Measurements from ENCODE around the gene TEX54.

GRCh38 chr11:62796281-62796680 is 36.4 kb downstream of the TEX54 start:
- TF ChIP-seq POLR2AphosphoS5 (IDR thresholded peaks at IDR 0.05; ENCODE audit: low read depth, low read length): no peak
- no peak for TF ChIP-seq TAF1 (IDR thresholded peaks at IDR 0.05; ENCODE audit: borderline replicate concordance, insufficient read depth, low read length)
- TF ChIP-seq SIN3A (IDR thresholded peaks at IDR 0.05; ENCODE audit: borderline replicate concordance, insufficient read depth, low read length): no peak
- no peak for TF ChIP-seq REST (IDR thresholded peaks at IDR 0.05; ENCODE audit: insufficient read depth in 1 of 2, low read depth in 2 of 2, low read length in 2 of 2)
- no peak for TF ChIP-seq FOXP2 (optimal IDR thresholded peaks at IDR 0.05; ENCODE audit: borderline replicate concordance, extremely low read depth, extremely low read length, insufficient read depth)

Data from PFSK-1 (cell line).